Measurements from ENCODE around the gene PIM2.
A peak's percentile ranks its signal among the peaks of the same experiment; 100 is the strongest.

Gene PIM2

DNA sequence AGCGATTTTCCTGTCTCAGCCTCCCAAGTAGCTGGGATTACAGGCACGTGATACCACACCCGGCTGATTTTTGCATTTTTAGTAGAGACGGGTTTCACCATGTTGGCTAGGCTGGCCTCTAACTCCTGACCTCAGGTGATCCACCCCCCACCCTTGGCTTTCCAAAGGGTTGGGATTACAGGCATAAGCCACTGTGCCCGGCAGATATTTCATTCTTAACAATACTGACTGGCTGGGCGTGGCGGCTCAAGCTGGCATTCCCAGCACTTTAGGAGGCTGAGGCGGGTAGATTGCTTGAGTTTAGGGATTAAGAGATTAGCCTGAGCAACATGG lies 19.8 kb downstream of the PIM2 start:
- H3K4me3 ChIP-seq (replicated peaks; ENCODE audit: low read depth, low read length): peak overlapping the region; percentile 83
- DNase-seq (ENCODE audit: extremely low read depth, low read depth): no peak
- TF ChIP-seq, protein P1, sequence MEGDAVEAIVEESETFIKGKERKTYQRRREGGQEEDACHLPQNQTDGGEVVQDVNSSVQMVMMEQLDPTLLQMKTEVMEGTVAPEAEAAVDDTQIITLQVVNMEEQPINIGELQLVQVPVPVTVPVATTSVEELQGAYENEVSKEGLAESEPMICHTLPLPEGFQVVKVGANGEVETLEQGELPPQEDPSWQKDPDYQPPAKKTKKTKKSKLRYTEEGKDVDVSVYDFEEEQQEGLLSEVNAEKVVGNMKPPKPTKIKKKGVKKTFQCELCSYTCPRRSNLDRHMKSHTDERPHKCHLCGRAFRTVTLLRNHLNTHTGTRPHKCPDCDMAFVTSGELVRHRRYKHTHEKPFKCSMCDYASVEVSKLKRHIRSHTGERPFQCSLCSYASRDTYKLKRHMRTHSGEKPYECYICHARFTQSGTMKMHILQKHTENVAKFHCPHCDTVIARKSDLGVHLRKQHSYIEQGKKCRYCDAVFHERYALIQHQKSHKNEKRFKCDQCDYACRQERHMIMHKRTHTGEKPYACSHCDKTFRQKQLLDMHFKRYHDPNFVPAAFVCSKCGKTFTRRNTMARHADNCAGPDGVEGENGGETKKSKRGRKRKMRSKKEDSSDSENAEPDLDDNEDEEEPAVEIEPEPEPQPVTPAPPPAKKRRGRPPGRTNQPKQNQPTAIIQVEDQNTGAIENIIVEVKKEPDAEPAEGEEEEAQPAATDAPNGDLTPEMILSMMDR (IDR thresholded peaks at IDR 0.05; ENCODE audit: low read depth, low read length, missing control alignments): no peak

DNA sequence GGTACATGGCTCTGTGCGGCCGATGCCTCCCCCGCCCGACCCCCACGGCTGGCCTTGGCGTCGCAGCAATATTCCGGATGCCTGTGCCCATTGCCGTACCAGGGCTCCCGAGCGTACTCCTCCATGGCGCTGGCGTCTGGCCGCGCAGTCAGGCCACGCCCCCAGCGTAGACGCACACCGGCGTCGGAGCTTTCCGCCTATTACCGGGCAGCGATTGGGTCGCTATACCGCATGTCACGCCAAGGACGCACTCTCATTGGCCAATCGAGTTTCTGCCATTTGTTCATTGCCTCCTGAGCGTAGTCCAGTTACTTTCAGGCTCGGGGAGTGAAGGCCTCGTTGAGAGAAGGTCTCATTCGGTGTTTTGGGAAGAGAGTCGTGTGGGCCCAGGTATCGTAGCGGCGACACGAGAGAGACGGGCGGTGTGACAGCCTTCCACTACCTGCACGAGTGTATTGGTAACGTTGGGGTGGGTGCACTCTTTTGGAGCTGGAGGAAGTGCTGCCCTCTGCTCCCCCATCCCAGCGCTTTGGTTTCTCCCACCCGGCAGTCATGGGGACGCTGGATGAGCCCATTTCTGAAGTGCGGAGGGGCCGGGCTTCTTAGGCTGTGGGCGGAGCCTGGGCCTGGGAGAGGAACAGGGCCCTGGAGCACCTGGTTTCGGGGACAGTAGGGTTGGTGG lies 21.1 kb downstream of the PIM2 start, which contains the start of the genes PQBP1 and TIMM17B:
TSS of gene PQBP1 (plus strand) at position 306 of the 682 bp plus-strand sequence. CDS start 580 bp downstream, outside the sequence.
TSS of gene TIMM17B (minus strand) at position 144 of the 682 bp plus-strand sequence. CDS start at position 125, 19 bp downstream.
- DNase-seq (ENCODE audit: extremely low read depth, low read depth): peak; percentile 91
- H3K4me3 ChIP-seq (replicated peaks; ENCODE audit: low read depth, low read length): peak within 1 kb of the TSS; percentile 83
- TF ChIP-seq, protein P1 (IDR thresholded peaks at IDR 0.05; ENCODE audit: low read depth, low read length, missing control alignments): no peak

DNA sequence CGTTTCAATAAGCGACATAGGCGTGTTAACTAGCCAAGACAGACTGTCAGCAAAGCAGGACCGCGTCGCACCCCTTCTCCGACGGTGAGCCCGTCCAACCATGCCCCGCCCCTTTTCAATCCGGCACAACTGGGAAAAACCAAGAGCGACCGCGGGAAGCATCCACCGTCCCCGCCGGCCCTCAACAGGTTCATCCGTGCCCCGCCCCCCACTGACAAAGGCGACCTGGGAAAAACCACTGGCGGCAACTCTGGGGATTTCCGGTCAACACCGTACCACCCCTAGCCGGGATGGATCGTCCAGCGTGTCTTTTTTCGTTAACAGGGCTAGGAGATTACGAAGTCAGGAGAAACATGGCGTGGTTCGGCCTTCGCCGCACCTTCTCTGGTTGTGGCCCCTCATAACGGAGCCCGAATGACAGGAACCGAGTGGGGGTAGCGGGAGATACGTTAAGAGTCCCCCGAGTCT lies 21.6 kb downstream of the PIM2 start:
- peak overlapping the region; percentile 83 for H3K4me3 ChIP-seq (replicated peaks; ENCODE audit: low read depth, low read length)
- TF ChIP-seq, protein P1 (IDR thresholded peaks at IDR 0.05; ENCODE audit: low read depth, low read length, missing control alignments): no peak
- no peak for DNase-seq (ENCODE audit: extremely low read depth, low read depth)

DNA sequence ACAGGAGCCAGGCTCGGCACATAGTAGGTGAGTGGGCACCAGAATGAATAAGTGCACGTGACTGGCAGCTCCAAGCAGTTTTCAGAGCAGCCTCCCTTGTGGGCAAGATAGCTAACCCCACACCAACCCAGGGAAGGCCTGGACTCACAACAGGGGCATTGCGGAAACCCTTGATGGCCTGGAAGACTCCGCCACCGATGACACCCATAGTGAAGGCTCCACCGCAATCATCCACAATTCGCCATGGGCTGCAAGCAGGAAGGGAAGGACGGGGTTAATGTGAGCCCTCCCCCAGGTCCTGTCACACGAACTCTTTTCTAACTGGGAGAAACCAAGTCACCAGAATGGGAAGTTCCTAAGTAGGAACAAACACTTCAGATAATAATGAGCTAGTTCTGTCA lies 22.2 kb downstream of the PIM2 start:
- no peak for DNase-seq (ENCODE audit: extremely low read depth, low read depth)
- TF ChIP-seq, protein P1 (IDR thresholded peaks at IDR 0.05; ENCODE audit: low read depth, low read length, missing control alignments): no peak
- peak overlapping the region; percentile 83 for H3K4me3 ChIP-seq (replicated peaks; ENCODE audit: low read depth, low read length)

DNA sequence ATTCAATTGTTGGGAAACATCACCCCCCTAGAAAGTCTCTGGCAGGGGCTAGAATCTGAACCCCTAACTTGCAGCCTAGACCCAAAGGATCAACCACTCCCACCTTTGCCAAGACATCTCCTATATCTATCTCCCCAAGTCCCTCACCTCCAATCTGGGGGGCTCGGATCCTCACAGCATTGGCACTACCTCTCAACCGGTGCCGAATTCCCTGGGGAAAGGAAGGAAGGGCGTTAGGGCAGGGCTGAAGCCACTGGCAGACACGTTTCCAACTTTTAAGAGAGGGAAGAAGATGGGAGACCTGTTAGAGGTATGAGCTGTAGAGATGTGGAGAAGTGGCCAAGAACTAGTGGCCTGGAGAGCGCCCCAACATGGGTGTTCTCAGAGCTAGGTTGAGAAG lies 23.9 kb downstream of the PIM2 start:
- TF ChIP-seq, protein P1 (IDR thresholded peaks at IDR 0.05; ENCODE audit: low read depth, low read length, missing control alignments): no peak
- no peak for DNase-seq (ENCODE audit: extremely low read depth, low read depth)
- H3K4me3 ChIP-seq (replicated peaks; ENCODE audit: low read depth, low read length): no peak overlapping the region

DNA sequence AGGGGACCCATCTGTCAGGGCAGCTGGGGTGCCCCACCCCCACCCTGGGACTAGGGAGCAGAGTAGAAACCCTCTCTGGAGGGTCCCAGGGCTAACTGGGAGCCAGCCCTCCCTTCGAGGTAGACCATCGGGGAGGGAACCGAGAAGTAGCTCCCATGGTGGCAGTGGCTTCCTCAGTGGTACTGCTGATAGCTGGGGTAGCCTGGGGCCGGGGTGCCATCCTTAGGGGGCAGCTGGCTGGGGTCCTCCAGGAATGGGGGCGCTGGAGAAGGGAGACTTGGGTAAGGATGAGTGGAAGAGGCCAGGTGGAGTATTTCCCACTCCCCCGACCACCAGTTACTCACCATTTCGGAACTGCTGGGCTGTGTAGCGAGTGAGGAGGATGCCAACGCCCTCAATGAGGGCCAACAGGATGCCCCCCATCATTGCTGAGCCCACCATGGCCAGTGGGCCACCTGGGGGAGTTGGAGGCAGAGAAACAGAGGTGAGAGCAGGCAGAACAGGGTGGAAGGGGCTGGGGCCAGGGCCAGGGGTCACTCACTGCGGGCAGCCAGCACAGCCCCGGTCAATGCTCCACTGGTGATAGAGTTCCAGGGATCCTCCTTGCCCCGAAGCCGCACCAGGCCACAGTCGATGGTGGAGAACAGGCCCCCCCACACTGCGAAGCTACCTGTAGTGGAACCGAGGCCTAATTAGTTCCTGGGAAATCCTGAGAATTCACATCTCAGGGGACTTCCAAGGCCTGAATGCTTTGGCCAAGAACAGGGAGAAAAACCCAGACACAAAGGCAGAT lies 25.1 kb downstream of the PIM2 start:
- H3K4me3 ChIP-seq (replicated peaks; ENCODE audit: low read depth, low read length): no peak overlapping the region
- TF ChIP-seq, protein P1 (IDR thresholded peaks at IDR 0.05; ENCODE audit: low read depth, low read length, missing control alignments): no peak
- no peak for DNase-seq (ENCODE audit: extremely low read depth, low read depth)
